K562 (cell line): ENCODE results near the gene CACNG5.

ENCODE experiments used
- CHAMP1 ChIP-seq: fragments of 450-650 bp; IDR thresholded peaks from 2 replicates; pipeline ENCODE4 v1.6.1; 2016; ENCODE audit warnings: mild to moderate bottlenecking
- CTCF ChIP-seq, 3 experiments: IDR thresholded peaks in 2 of 3; conservative IDR thresholded peaks in 1 of 3; 2 replicates each; pipeline ENCODE4 v1.5.1; 2011 to 2012; ENCODE audit warnings: low read length in 3 of 3, mild to moderate bottlenecking in 3 of 3, control low read depth in 2 of 3, improper control_type of control experiment in 1 of 3, inconsistent platforms in 1 of 3, low read depth in 1 of 3, mixed read lengths in 1 of 3, moderate library complexity in 1 of 3; ENCODE audit not compliant: insufficient read depth in 2 of 3
- CXXC5 ChIP-seq: fragments of 250-450 bp; sonication (Bioruptor Pico); IDR thresholded peaks from 2 replicates; pipeline ENCODE4 v1.8.0; 2022; ENCODE audit warnings: inconsistent platforms, mild to moderate bottlenecking, moderate library complexity
- EP300 ChIP-seq: IDR thresholded peaks from 2 replicates; pipeline ENCODE4 v1.6.1; 2012; ENCODE audit warnings: low read length, improper control_type of control experiment
- GABPB2 ChIP-seq: fragments of 250-450 bp; sonication (Bioruptor Pico); conservative IDR thresholded peaks from 2 replicates; pipeline ENCODE4 v1.5.1; 2021; ENCODE audit warnings: mild to moderate bottlenecking
- HNRNPH1 ChIP-seq: fragments of 200-400 bp; formaldehyde crosslinking; optimal IDR thresholded peaks from 2 replicates; pipeline ENCODE3; 2017; ENCODE audit warnings: low read depth, mild to moderate bottlenecking, low read length, moderate library complexity
- PHF8 ChIP-seq: fragments of 200-600 bp; sonication (generic); IDR thresholded peaks from 2 replicates; pipeline ENCODE4 v1.6.1; 2012; ENCODE audit warnings: mixed run types, mild to moderate bottlenecking, inconsistent platforms, low read length, moderate library complexity, borderline replicate concordance
- RAD21 ChIP-seq, 2 experiments: fragments of 250-450 bp in 1 of 2; fragments of 450-650 bp in 1 of 2; sonication (Bioruptor Pico) in 1 of 2; formaldehyde crosslinking in 1 of 2; IDR thresholded peaks in 1 of 2; conservative IDR thresholded peaks in 1 of 2; 2 replicates each; pipeline versions ENCODE4 v1.4.0 to v1.8.0; 2020 to 2022; ENCODE audit warnings: mild to moderate bottlenecking in 2 of 2, moderate library complexity in 1 of 2
- SMAD4 ChIP-seq: fragments of 250-450 bp; sonication (Bioruptor Pico); conservative IDR thresholded peaks from 2 replicates; pipeline ENCODE4 v1.8.0; 2021; ENCODE audit warnings: inconsistent platforms, mild to moderate bottlenecking, moderate library complexity
- ZBTB49 ChIP-seq: sonication (generic); formaldehyde crosslinking; IDR thresholded peaks from 2 replicates; pipeline ENCODE4 v1.8.0; 2022; ENCODE audit warnings: missing genetic modification reagents, mild to moderate bottlenecking, borderline replicate concordance
- ZNF174 ChIP-seq: fragments of 250-450 bp; sonication (Bioruptor Pico); IDR thresholded peaks from 2 replicates; pipeline ENCODE4 v1.4.0; 2020; ENCODE audit warnings: mild to moderate bottlenecking

- no peak for TF ChIP-seq ZBTB49 (CRISPR knock-in tag)
- TF ChIP-seq CTCF (IDR thresholded peaks at IDR 0.05 in 2 of 3, conservative IDR thresholded peaks at IDR 0.05 in 1 of 3; ENCODE audit: insufficient read depth in 2 of 3, low read depth in 1 of 3, low read length in 3 of 3): no peak
- no peak for TF ChIP-seq EP300
- no peak for TF ChIP-seq HNRNPH1
- no peak for TF ChIP-seq CHAMP1
- no peak for TF ChIP-seq GABPB2 (CRISPR knock-in tag)
- TF ChIP-seq RAD21 (CRISPR knock-in tag; conservative IDR thresholded peaks at IDR 0.05 in 1 of 2, IDR thresholded peaks at IDR 0.05 in 1 of 2): no peak
- TF ChIP-seq SMAD4 (CRISPR knock-in tag): no peak
- no peak for TF ChIP-seq CXXC5 (CRISPR knock-in tag)
- no peak for TF ChIP-seq PHF8
- TF ChIP-seq ZNF174: no peak
These were observed at the start of gene CACNG5 for GRCh38 chr17:66834919-66835454.
